HL-60 (cell line): ENCODE measurements around the gene TRMT2B.

Experiments
- CTCF ChIP-seq: IDR thresholded peaks from one replicate; pipeline ENCODE4 v1.5.1; 2011; ENCODE audit warnings: low read length, control low read depth, inconsistent platforms; ENCODE audit not compliant: insufficient read depth
- GABPA ChIP-seq: IDR thresholded peaks from 2 replicates; pipeline ENCODE4 v1.6.1; 2012; ENCODE audit warnings: low read depth
- POLR2AphosphoS5 ChIP-seq: IDR thresholded peaks from 2 replicates; pipeline ENCODE4 v1.6.1; 2012; ENCODE audit warnings: low read depth
- SPI1 ChIP-seq: IDR thresholded peaks from 2 replicates; pipeline ENCODE4 v1.6.1; 2012; ENCODE audit warnings: low read depth, mild to moderate bottlenecking, borderline replicate concordance
- TF ChIP-seq, protein P1 (sequence below): IDR thresholded peaks from 2 replicates; pipeline ENCODE4 v1.6.1; 2012; ENCODE audit warnings: low read depth; ENCODE audit not compliant: insufficient replicate concordance

GRCh38 chrX:101029665-101030064 is 22.2 kb downstream of the TRMT2B start:
- TF ChIP-seq CTCF, result no peak
- TF ChIP-seq, protein P1, sequence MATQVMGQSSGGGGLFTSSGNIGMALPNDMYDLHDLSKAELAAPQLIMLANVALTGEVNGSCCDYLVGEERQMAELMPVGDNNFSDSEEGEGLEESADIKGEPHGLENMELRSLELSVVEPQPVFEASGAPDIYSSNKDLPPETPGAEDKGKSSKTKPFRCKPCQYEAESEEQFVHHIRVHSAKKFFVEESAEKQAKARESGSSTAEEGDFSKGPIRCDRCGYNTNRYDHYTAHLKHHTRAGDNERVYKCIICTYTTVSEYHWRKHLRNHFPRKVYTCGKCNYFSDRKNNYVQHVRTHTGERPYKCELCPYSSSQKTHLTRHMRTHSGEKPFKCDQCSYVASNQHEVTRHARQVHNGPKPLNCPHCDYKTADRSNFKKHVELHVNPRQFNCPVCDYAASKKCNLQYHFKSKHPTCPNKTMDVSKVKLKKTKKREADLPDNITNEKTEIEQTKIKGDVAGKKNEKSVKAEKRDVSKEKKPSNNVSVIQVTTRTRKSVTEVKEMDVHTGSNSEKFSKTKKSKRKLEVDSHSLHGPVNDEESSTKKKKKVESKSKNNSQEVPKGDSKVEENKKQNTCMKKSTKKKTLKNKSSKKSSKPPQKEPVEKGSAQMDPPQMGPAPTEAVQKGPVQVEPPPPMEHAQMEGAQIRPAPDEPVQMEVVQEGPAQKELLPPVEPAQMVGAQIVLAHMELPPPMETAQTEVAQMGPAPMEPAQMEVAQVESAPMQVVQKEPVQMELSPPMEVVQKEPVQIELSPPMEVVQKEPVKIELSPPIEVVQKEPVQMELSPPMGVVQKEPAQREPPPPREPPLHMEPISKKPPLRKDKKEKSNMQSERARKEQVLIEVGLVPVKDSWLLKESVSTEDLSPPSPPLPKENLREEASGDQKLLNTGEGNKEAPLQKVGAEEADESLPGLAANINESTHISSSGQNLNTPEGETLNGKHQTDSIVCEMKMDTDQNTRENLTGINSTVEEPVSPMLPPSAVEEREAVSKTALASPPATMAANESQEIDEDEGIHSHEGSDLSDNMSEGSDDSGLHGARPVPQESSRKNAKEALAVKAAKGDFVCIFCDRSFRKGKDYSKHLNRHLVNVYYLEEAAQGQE, result no peak
- no peak for TF ChIP-seq POLR2AphosphoS5
- no peak for TF ChIP-seq GABPA
- TF ChIP-seq SPI1, result no peak
